Ectodermal cell (in vitro differentiated cells): Measurements from ENCODE around the gene KMT2D.
"Not testable (repeated sequence)": the region's sequence is repeated elsewhere in the genome, so short reads cannot be mapped to it uniquely, and the experiment has no call there.

Experiments used
- H3K27ac ChIP-seq: 2 replicates; pipeline ENCODE4 v1.7.0; 2013; ENCODE audit warnings: mild to moderate bottlenecking, low read depth, low read length; ENCODE audit not compliant: insufficient read depth, poor library complexity, severe bottlenecking
- H3K27me3 ChIP-seq: 2 replicates; pipeline ENCODE4 v1.7.0; 2013; ENCODE audit warnings: mild to moderate bottlenecking, low read length; ENCODE audit not compliant: insufficient read depth, control insufficient read depth, poor library complexity, severe bottlenecking
- H3K36me3 ChIP-seq: one replicate; pipeline ENCODE4 v1.7.0; 2013; ENCODE audit warnings: low read length; ENCODE audit not compliant: control insufficient read depth, insufficient read depth
- H3K4me1 ChIP-seq: one replicate; pipeline ENCODE4 v1.7.0; 2013; ENCODE audit warnings: low read length; ENCODE audit not compliant: control insufficient read depth, insufficient read depth
- H3K4me3 ChIP-seq: 2 replicates; pipeline ENCODE4 v1.7.0; 2013; ENCODE audit warnings: low read depth, low read length, control low read depth; ENCODE audit not compliant: insufficient read depth
- H3K9me3 ChIP-seq: 2 replicates; pipeline ENCODE4 v1.7.0; 2013; ENCODE audit warnings: mild to moderate bottlenecking, low read length, moderate library complexity; ENCODE audit not compliant: control insufficient read depth
- WGBS, 2 experiments: methylation state at CpG; one replicate each; pipeline ENCODE4 v1.1.7; 2013; ENCODE audit warnings: missing lambda C conversion rate in 2 of 2; 5-methylcytosine and 5-hydroxymethylcytosine counted together

Gene KMT2D

DNA sequence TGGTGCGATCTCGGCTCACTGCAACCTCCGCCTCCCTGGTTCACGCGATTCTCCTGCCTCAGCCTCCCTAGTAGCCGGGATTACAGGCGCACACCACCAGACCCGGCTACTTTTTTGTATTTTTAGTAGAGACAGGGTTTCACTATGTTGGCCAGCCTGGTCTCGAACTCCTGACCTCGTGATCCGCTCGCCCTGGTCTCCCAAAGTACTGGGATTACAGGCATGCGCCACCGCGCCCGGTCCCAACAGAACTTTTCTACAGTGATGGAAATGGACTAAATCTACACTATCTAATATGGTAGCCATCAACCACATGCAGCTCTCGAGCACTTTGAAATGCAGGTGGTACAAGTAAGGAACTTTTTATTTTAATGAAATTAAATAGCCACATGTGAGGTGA is 1.3 kb upstream of the KMT2D start:
- WGBS, 2 experiments, result 92 to 94% methylated on average over 16 to 17 of the region's 17 CpGs
- not testable (repeated sequence) for H3K36me3 ChIP-seq, H3K27me3 ChIP-seq, H3K4me3 ChIP-seq, H3K9me3 ChIP-seq, H3K27ac ChIP-seq
- H3K4me1 ChIP-seq, result peaks cover 16% of the 10 kb centered on the region

DNA sequence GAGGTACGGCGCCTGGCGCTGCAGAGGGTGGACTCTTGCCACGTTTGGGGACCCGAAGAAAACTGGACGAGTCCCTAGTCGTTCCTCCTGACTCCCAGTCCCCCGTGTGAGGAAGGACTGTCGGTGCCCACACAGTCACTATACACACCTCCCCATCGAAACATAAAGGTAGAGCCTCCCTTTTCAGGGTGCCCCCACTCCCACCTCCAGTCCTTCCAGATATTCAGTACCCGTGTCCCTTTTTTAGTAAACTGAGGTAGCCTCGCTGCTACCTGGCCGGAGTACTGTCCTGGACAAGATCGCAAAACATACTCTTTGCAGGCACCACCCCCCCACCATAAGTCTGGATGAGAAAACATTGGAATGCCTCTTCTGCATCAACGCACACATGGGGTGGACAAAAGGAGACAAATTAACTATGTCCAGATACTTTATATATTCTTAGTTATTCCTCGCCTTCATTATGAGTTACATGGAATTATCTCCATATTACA is 610 bp upstream of the KMT2D start:
- Histone ChIP-seq H3K4me3 (peak overlapping the region; percentile 64), H3K9me3 (no peaks in the 10 kb centered on the region), H3K36me3 (no peaks in the 10 kb centered on the region), H3K27ac (peak overlapping the region; percentile 86), H3K27me3 (no peaks in the 10 kb centered on the region), H3K4me1 (peaks cover 23% of the 10 kb centered on the region)
- WGBS, 2 experiments, result 13 to 19% methylated on average over 14 to 16 of the region's 16 CpGs

DNA sequence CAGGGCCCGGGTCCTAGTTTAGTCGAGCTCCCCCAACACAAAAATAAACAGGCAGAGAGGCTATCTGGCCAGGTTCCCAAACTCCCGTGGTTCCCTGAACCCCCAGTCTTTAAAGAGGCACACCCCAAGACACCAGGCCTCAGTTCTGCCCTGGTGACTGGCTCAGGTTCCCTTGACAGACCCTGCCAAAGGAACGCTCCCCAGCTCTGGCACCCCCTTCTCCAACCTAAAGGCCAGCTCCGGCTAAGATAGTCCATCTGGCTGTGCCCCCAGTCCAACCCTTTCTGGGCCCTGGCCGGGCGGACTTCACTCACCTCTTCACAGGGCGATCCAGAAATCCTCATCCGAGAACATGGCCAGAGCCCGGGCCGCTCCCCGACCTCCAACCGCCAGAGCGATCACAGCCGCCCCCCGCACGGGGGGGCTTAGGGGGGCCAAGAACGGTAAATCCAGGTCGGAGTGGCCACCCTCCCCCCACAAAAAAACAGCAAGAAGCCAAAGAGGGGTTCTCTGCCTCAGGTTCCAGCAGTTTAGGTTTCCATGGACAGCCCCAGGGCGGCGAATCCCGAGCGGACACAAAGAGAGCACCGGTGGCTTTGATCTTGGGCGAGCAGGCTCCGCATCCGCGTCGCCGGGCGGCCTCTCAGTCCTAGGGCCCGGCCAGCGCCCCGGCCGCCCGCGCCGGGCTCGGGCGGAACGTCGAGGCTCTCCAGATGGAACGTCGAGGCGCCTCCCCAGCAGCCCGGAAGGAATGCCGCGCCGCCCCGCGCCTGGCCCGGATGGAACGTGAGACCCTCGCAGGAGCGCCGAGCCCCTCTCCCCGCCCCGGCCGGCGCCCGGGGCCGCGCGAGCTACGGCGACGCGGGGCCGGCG is 1.1 kb downstream of the KMT2D start:
- WGBS, 2 experiments, result 0 to 1% methylated on average over 70 of the region's 70 CpGs
- Histone ChIP-seq H3K9me3 (no peaks in the 10 kb centered on the region), H3K4me3 (peak overlapping the region; percentile 64), H3K4me1 (peaks cover 28% of the 10 kb centered on the region), H3K27me3 (no peaks in the 10 kb centered on the region), H3K36me3 (peaks cover 5% of the 10 kb centered on the region), H3K27ac (peak overlapping the region; percentile 86)

DNA sequence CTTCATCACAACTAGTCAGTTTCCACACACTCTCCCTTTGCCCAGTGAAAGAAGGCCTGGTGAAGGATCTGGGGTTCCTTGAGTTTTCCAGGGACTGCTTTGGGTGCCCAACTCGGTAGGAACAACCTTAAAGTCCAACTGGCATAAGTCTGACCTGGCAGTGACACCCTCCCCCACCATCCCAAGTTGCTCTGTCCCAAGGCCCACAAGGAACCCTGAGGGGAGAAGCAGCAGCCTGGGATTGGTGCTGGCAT is 1.6 kb downstream of the KMT2D start:
- Histone ChIP-seq H3K9me3 (no peaks in the 10 kb centered on the region), H3K4me3 (peak overlapping the region; percentile 64), H3K27ac (no peak overlapping the region), H3K4me1 (peaks cover 28% of the 10 kb centered on the region), H3K36me3 (peaks cover 10% of the 10 kb centered on the region), H3K27me3 (no peaks in the 10 kb centered on the region)
- WGBS, 2 experiments, result 3 to 4% methylated on average over 1 of the region's 1 CpG

DNA sequence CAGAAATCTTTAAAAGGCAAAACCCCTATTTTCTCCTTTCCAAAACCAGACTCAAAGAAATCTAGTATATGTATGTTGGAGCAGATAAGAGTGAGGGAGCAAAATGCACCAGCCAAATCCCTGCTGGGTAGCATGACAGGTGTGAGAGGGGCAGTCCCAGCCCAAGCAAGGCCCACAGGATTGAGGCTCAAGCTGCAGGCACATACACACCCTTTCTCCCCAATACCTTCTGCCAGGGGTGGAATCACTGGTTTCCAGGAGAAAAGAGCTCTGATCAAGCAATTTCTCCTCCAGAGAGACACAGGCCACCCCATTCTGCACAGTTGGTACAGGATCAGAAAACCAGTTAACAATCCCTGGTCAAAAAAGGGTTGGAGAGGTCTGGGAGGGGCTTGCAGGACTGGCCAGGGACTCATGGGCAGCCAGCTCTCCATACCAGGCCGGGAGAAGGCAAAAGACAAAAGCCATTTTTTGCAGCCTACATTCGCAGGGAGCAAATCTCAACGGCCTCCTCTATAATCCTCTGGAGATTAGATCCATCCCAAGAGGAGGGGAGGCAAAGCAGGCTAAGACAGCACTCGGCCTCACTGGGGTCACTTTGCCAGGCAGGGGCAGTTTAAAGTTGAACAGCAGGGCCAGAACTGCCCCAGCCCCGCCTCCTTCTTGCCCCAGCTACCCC is 2.1 kb downstream of the KMT2D start:
- 14 to 16% methylated on average over 5 of the region's 5 CpGs for WGBS, 2 experiments
- Histone ChIP-seq H3K4me1 (peaks cover 28% of the 10 kb centered on the region), H3K27ac (no peak overlapping the region), H3K4me3 (peak overlapping the region; percentile 64), H3K36me3 (peaks cover 14% of the 10 kb centered on the region), H3K27me3 (no peaks in the 10 kb centered on the region), H3K9me3 (no peaks in the 10 kb centered on the region)

DNA sequence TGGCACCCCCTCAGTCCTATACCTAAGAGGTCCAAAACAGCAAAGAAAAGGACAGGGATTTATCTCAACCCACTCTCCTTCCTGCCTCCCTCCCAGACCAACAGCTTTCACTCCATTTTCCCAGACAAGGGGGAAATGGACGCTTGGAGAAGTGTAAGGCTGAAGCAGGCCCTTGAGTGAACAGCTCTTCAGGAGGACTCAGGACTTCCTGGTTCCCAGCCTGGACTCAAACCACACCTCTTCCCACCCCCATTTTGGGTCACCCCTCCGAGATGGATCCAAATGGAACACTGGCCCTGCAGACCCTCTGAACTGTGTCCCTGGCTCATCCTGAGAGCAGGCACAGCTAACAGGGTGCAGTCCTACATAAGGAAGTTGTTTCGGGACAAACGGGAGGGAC is 2.7 kb downstream of the KMT2D start:
- H3K9me3 ChIP-seq, result no peaks in the 10 kb centered on the region
- H3K4me3 ChIP-seq, result peak overlapping the region; percentile 64
- peaks cover 28% of the 10 kb centered on the region for H3K4me1 ChIP-seq
- 42 to 54% methylated on average over 4 of the region's 4 CpGs for whole genome bisulfite sequencing, 2 experiments
- H3K27ac ChIP-seq, result no peak overlapping the region
- H3K36me3 ChIP-seq, result peaks cover 20% of the 10 kb centered on the region
- no peaks in the 10 kb centered on the region for H3K27me3 ChIP-seq

DNA sequence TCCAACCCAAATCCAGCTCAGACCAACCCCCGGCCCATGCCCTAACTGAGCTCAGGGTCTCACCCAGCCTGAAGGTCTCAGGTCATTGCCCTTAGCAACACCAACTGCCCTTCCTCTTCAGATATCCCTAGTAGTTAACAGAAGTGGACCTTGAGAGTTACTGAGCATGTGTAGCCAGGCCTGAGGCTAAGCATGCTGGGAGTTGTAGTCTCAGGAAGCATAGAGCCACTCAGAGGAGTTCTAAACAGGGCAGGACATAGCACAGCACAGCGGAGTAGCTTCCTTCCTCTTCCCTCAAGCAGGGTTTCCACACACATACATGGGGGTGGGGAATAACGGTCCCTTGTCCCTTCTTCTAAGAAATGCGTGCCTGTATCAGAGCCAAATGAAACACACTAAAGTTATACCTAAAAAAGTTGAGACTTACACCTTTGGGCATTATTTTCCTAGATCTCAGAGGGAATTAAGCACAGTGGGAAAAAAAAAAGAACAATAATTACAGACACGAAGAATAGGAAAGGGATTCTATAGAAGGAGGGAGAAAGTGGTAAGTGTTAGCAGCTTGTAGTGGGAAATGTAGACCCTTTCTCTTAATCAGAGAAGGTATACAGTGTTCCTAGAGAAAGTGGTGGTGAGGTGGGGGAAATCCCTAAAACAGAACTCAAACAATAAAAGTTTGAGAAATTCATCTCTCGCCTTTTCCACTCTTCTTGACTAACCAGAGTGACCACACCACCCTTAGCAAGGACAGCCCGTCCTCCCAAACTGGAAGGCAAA is 4.4 kb downstream of the KMT2D start:
- Histone ChIP-seq H3K4me3 (peak overlapping the region; percentile 2), H3K36me3 (peaks cover 37% of the 10 kb centered on the region), H3K27ac (no peak overlapping the region), H3K9me3 (no peaks in the 10 kb centered on the region), H3K27me3 (no peaks in the 10 kb centered on the region), H3K4me1 (peaks cover 28% of the 10 kb centered on the region)
- 64 to 66% methylated on average over 7 of the region's 7 CpGs for WGBS, 2 experiments

DNA sequence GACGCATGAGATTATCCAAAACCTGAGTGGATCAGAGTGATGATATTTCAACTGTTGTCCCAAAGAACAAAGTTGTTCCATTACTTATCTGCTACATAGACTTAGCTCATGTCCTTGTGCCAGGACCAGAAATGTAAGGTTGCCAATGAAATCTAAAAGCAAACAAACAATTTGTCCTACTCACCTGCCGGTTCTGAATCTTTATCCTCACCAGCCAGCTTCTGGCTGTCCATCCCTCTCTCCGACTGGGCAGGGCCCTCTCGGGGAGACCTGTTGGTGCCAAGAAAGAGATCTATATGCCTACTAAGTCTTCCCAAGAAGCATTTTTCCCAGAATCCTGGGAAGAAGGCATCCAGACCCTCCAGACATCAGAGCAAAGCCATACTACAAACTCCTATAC is 5.5 kb downstream of the KMT2D start:
- no peak overlapping the region for H3K27ac ChIP-seq
- H3K4me1 ChIP-seq, result peaks cover 28% of the 10 kb centered on the region
- no peaks in the 10 kb centered on the region for H3K9me3 ChIP-seq
- no peaks in the 10 kb centered on the region for H3K27me3 ChIP-seq
- 96% methylated on average over 4 of the region's 4 CpGs for WGBS, 2 experiments
- no peak overlapping the region for H3K4me3 ChIP-seq
- peaks cover 47% of the 10 kb centered on the region for H3K36me3 ChIP-seq

DNA sequence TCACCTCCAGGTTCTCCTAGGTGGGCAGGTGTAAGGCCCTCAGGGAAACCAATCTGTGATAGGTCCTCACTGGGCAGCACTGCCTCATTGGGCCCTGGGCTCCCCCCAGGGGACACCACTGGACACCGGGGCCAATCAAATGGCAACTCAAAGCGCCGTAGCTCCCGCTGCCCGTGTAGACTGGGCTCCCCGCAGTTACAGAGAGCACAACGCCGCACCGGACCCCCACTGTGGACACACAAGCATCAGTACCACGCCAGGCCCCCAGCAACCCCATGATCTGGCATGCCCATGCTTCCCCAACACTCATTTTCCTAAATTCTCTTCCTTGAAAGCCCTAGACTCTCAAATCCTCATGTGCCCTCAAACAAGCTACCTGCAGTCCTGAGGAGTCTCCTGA is 6.1 kb downstream of the KMT2D start:
- Histone ChIP-seq H3K4me1 (peaks cover 28% of the 10 kb centered on the region), H3K27ac (no peak overlapping the region), H3K4me3 (no peak overlapping the region), H3K36me3 (peaks cover 53% of the 10 kb centered on the region), H3K27me3 (no peaks in the 10 kb centered on the region), H3K9me3 (no peaks in the 10 kb centered on the region)
- WGBS, 2 experiments, result 96% methylated on average over 10 of the region's 10 CpGs

DNA sequence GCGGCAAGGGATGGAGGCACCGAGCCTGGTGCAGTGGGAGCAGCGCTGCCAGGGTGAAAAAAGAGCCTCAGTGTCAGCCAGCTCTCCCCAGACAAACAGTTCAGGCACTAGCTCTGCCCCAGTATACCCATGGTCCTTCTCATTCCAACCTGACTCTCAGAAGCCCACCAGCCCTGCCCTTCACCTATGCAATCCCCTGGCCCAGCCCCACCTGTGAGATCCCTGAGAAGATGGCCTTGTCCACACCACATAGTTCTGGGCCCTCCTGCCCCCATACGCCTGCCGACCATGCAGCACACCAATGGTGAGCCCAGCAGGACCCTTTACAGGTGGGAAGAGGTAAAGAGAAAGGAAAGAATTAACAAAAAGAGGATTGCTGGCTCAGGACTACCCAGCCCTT is 6.5 kb downstream of the KMT2D start:
- 98% methylated on average over 5 of the region's 5 CpGs for WGBS, 2 experiments
- H3K36me3 ChIP-seq, result peaks cover 57% of the 10 kb centered on the region
- peaks cover 28% of the 10 kb centered on the region for H3K4me1 ChIP-seq
- H3K27ac ChIP-seq, result no peak overlapping the region
- no peaks in the 10 kb centered on the region for H3K9me3 ChIP-seq
- no peak overlapping the region for H3K4me3 ChIP-seq
- no peaks in the 10 kb centered on the region for H3K27me3 ChIP-seq
